H1 (cell line): ENCODE measurements around the gene IQUB. TPM values are rescaled to one million over a fixed set of nuclear protein-coding genes. Genes with fewer than 3 reads are reported as not detected.

Experiments used
- CTCF ChIA-PET: fragments of 300-600 bp; sonication (Branson Sonifier 250); formaldehyde crosslinking; loops from one replicate; lab custom pipeline; 2021; ENCODE audit not compliant: partially characterized antibody; lab: Charles Lee
- POLR2A ChIA-PET: fragments of 300-600 bp; sonication (Branson Sonifier 250); formaldehyde crosslinking; loops from one replicate; lab custom pipeline; 2021; ENCODE audit warnings: inconsistent platforms; ENCODE audit not compliant: partially characterized antibody; lab: Charles Lee
- DNase-seq, 2 experiments: peaks; one replicate each; pipeline versions ENCODE4 v3.0.0 to v3.0.0-alpha.2; 2010 to 2022; ENCODE audit warnings: low spot score in 2 of 2, low read depth in 1 of 2, mixed read lengths in 1 of 2
- FAIRE-seq: peaks from 2 replicates; lab custom pipeline; 2011; peaks lifted over from hg19 to GRCh38; lab: Jason Lieb, UNC
- H2AFZ ChIP-seq: 2 replicates; pipeline ENCODE4 v1.8.1; 2012; ENCODE audit warnings: low read length, inconsistent platforms
- H2AK5ac ChIP-seq: 2 replicates; pipeline ENCODE4 v1.6.1; 2013; ENCODE audit warnings: low read depth, low read length
- H2BK120ac ChIP-seq: replicated peaks from 2 replicates; pipeline ENCODE3; 2013; ENCODE audit warnings: low read depth, low read length, inconsistent platforms
- H2BK12ac ChIP-seq: 2 replicates; pipeline ENCODE4 v1.6.1; 2013; ENCODE audit warnings: low read depth, low read length
- H2BK15ac ChIP-seq: 2 replicates; pipeline ENCODE4 v1.6.1; 2013; ENCODE audit warnings: low read length
- H2BK20ac ChIP-seq: 2 replicates; pipeline ENCODE4 v1.6.1; 2013; ENCODE audit warnings: low read length
- H2BK5ac ChIP-seq: 2 replicates; pipeline ENCODE4 v1.6.1; 2013; ENCODE audit warnings: low read depth, low read length
- H3K14ac ChIP-seq: 2 replicates; pipeline ENCODE4 v1.6.1; 2013; ENCODE audit warnings: inconsistent platforms; ENCODE audit not compliant: insufficient read length
- H3K18ac ChIP-seq: 2 replicates; pipeline ENCODE4 v1.6.1; 2013; ENCODE audit warnings: low read length; ENCODE audit errors: extremely low read depth
- H3K23ac ChIP-seq: 2 replicates; pipeline ENCODE4 v1.6.1; 2013; ENCODE audit warnings: inconsistent platforms; ENCODE audit not compliant: insufficient read length
- H3K23me2 ChIP-seq: 2 replicates; pipeline ENCODE4 v1.6.1; 2013; ENCODE audit warnings: low read depth, low read length
- H3K27ac ChIP-seq: 2 replicates; pipeline ENCODE4 v1.6.1; 2011; ENCODE audit warnings: low read depth, low read length, inconsistent platforms
- H3K27me3 ChIP-seq, 4 experiments: replicated peaks in 1 of 4; 1 replicate in 1 of 4; 2 replicates in 3 of 4; pipeline versions ENCODE4 v1.6.1 to v1.8.1; 2011 to 2013; ENCODE audit warnings: low read length in 3 of 4, mild to moderate bottlenecking in 3 of 4, inconsistent platforms in 2 of 4, mixed read lengths in 2 of 4, moderate library complexity in 1 of 4; ENCODE audit not compliant: control insufficient read depth in 3 of 4, insufficient read depth in 3 of 4; ENCODE audit errors: extremely low read depth in 1 of 4
- H3K36me3 ChIP-seq, 4 experiments: 2 replicates each; pipeline versions ENCODE4 v1.6.1 to v1.8.1; 2011 to 2013; ENCODE audit warnings: mild to moderate bottlenecking in 4 of 4, low read length in 3 of 4, moderate library complexity in 2 of 4, control low read depth in 1 of 4, inconsistent platforms in 1 of 4; ENCODE audit not compliant: insufficient read depth in 4 of 4, control insufficient read depth in 2 of 4
- H3K4ac ChIP-seq: replicated peaks from 2 replicates; pipeline ENCODE3; 2013; ENCODE audit warnings: low read length, low read depth, mixed read lengths, inconsistent platforms; ENCODE audit not compliant: insufficient read length
- H3K4me1 ChIP-seq, 4 experiments: replicated peaks in 1 of 4; 1 replicate in 1 of 4; 2 replicates in 3 of 4; pipeline versions ENCODE4 v1.6.1 to v1.8.1; 2011 to 2013; ENCODE audit warnings: low read length in 3 of 4, inconsistent platforms in 2 of 4, mixed read lengths in 1 of 4; ENCODE audit not compliant: insufficient read depth in 4 of 4, control insufficient read depth in 3 of 4
- H3K4me2 ChIP-seq, 2 experiments: 2 replicates each; pipeline versions ENCODE4 v1.6.1 to v1.8.1; 2011 to 2013; ENCODE audit warnings: low read depth in 2 of 2, low read length in 2 of 2, control low read depth in 1 of 2, inconsistent platforms in 1 of 2, mild to moderate bottlenecking in 1 of 2; ENCODE audit not compliant: insufficient read depth in 1 of 2
- H3K4me3 ChIP-seq, 4 experiments: fragments of 200-600, 300-600 bp in 1 of 4; sonication (generic), shearing (Covaris generic), sonication (Bioruptor Twin) in 1 of 4; 2 replicates each; pipeline versions ENCODE4 v1.5.1 to v1.8.1; 2011 to 2016; ENCODE audit warnings: low read length in 4 of 4, low read depth in 3 of 4, control low read depth in 2 of 4, inconsistent platforms in 2 of 4, mild to moderate bottlenecking in 2 of 4, mixed read lengths in 1 of 4, moderate library complexity in 1 of 4; ENCODE audit not compliant: insufficient read depth in 2 of 4; ENCODE audit errors: extremely low read depth in 1 of 4
- H3K56ac ChIP-seq: replicated peaks from 2 replicates; pipeline ENCODE3; 2013; ENCODE audit warnings: low read depth, mild to moderate bottlenecking, mixed read lengths, low read length, inconsistent platforms; ENCODE audit not compliant: insufficient read length
- H3K79me1 ChIP-seq: 2 replicates; pipeline ENCODE4 v1.6.1; 2013; ENCODE audit warnings: low read depth, low read length, control low read depth
- H3K79me2 ChIP-seq, 2 experiments: 2 replicates each; pipeline versions ENCODE4 v1.6.1 to v1.8.1; 2012 to 2013; ENCODE audit warnings: low read length in 2 of 2, mild to moderate bottlenecking in 2 of 2, inconsistent platforms in 1 of 2; ENCODE audit not compliant: insufficient read depth in 2 of 2, control insufficient read depth in 1 of 2
- H3K9ac ChIP-seq, 4 experiments: replicated peaks in 1 of 4; 1 replicate in 1 of 4; 2 replicates in 3 of 4; pipeline versions ENCODE4 v1.6.1 to v1.8.1; 2011 to 2013; ENCODE audit warnings: low read depth in 3 of 4, low read length in 3 of 4, control low read depth in 2 of 4, mild to moderate bottlenecking in 2 of 4, moderate library complexity in 2 of 4, inconsistent platforms in 1 of 4; ENCODE audit errors: extremely low read depth in 1 of 4
- H3K9me3 ChIP-seq, 2 experiments: 2 replicates each; pipeline versions ENCODE4 v1.6.1 to v1.8.1; 2012 to 2013; ENCODE audit warnings: mild to moderate bottlenecking in 2 of 2, moderate library complexity in 2 of 2, control low read depth in 1 of 2, inconsistent platforms in 1 of 2, low read depth in 1 of 2, low read length in 1 of 2, mixed read lengths in 1 of 2; ENCODE audit not compliant: insufficient read depth in 2 of 2
- H4K20me1 ChIP-seq, 2 experiments: replicated peaks in 1 of 2; 2 replicates each; pipeline versions ENCODE3 to v1.8.1; 2011 to 2013; ENCODE audit warnings: inconsistent platforms in 2 of 2, low read length in 2 of 2, mild to moderate bottlenecking in 1 of 2; ENCODE audit not compliant: insufficient read depth in 2 of 2, control insufficient read depth in 1 of 2
- H4K5ac ChIP-seq: 2 replicates; pipeline ENCODE4 v1.6.1; 2013; ENCODE audit warnings: low read length, low read depth, mixed read lengths, inconsistent platforms; ENCODE audit not compliant: insufficient read length
- H4K8ac ChIP-seq: 2 replicates; pipeline ENCODE4 v1.8.0; 2013; ENCODE audit warnings: mild to moderate bottlenecking, moderate library complexity, low read length, inconsistent platforms; ENCODE audit not compliant: insufficient read depth; ENCODE audit errors: extremely low read depth
- H4K91ac ChIP-seq: replicated peaks from 2 replicates; pipeline ENCODE3; 2013; ENCODE audit warnings: low read length, mixed read lengths, inconsistent platforms; ENCODE audit not compliant: insufficient read length
- CBX5 ChIP-seq: fragments of 300-800, 300-1000 bp; sonication (generic); IDR thresholded peaks from 2 replicates; pipeline ENCODE4 v1.7.1; 2016; ENCODE audit warnings: antibody characterized with exemption, low read length, low read depth
- EGR1 ChIP-seq: IDR thresholded peaks from 2 replicates; pipeline ENCODE4 v1.6.1; 2011; ENCODE audit warnings: low read depth, low read length, borderline replicate concordance
- NANOG ChIP-seq: IDR thresholded peaks from 2 replicates; pipeline ENCODE4 v1.6.1; 2011; ENCODE audit warnings: low read length, low read depth, mild to moderate bottlenecking, inconsistent platforms; ENCODE audit not compliant: insufficient read depth, poor library complexity, severe bottlenecking
- PHF8 ChIP-seq: fragments of 200-600 bp; sonication (generic); conservative IDR thresholded peaks from 2 replicates; pipeline ENCODE4 v1.7.1; 2012; ENCODE audit warnings: low read depth, mild to moderate bottlenecking, inconsistent platforms, low read length, moderate library complexity
- POLR2A ChIP-seq, 2 experiments: IDR thresholded peaks; 1 replicate in 1 of 2; 2 replicates in 1 of 2; pipeline ENCODE4 v1.6.1; 2011; ENCODE audit warnings: low read depth in 2 of 2, low read length in 2 of 2, mild to moderate bottlenecking in 2 of 2; ENCODE audit errors: control extremely low read depth in 1 of 2
- RAD21 ChIP-seq, 2 experiments: IDR thresholded peaks in 1 of 2; conservative IDR thresholded peaks in 1 of 2; 2 replicates each; pipeline ENCODE4 v1.6.1; 2011; ENCODE audit warnings: low read depth in 2 of 2, low read length in 2 of 2, improper control_type of control experiment in 1 of 2, inconsistent platforms in 1 of 2, mild to moderate bottlenecking in 1 of 2, moderate library complexity in 1 of 2
- RXRA ChIP-seq: IDR thresholded peaks from 2 replicates; pipeline ENCODE4 v1.6.1; 2011; ENCODE audit warnings: low read depth, mild to moderate bottlenecking, low read length, moderate library complexity; ENCODE audit not compliant: insufficient read depth
- SIRT6 ChIP-seq: IDR thresholded peaks from one replicate; pipeline ENCODE4 v1.7.1; 2012; ENCODE audit warnings: low read length, inconsistent platforms
- SP1 ChIP-seq: IDR thresholded peaks from 2 replicates; pipeline ENCODE4 v1.6.1; 2011; ENCODE audit warnings: low read depth, low read length
- SP2 ChIP-seq: IDR thresholded peaks from 2 replicates; pipeline ENCODE4 v1.6.1; 2012; ENCODE audit warnings: mild to moderate bottlenecking, low read length, inconsistent platforms
- TBP ChIP-seq: IDR thresholded peaks from 2 replicates; pipeline ENCODE4 v1.6.1; 2011; ENCODE audit warnings: low read depth, low read length, improper control_type of control experiment
- WGBS, 2 experiments: shearing (Covaris generic) in 1 of 2; methylation state at CpG; one replicate each; pipeline versions ENCODE4 v1.1.6 to v1.1.7; 2013 to 2015; ENCODE audit warnings: low lambda C conversion rate in 2 of 2, mixed read lengths in 2 of 2, inconsistent platforms in 1 of 2, low coverage in 1 of 2, missing lambda C conversion rate in 1 of 2; ENCODE audit not compliant: insufficient replicate concordance in 2 of 2, insufficient coverage in 1 of 2, insufficient read length in 1 of 2; ENCODE audit errors: extremely low coverage in 1 of 2, missing lambda C conversion rate in 1 of 2; 5-methylcytosine and 5-hydroxymethylcytosine counted together
- polyA plus RNA-seq, 7 experiments: library from polyadenylated mRNA; depleted of rRNA in 3 of 7; stranded (reverse) in 5 of 7; unstranded in 2 of 7; fragments of >200 nt in 5 of 7; fragments of 200-250 nt in 2 of 7; gene quantifications; 1 replicate in 5 of 7; 2 replicates in 1 of 7; 4 replicates in 1 of 7; pipeline versions ENCODE4 v1.2.1 to v1.2.3, GENCODE V29; 2011 to 2013; ENCODE audit warnings: missing spikeins in 2 of 7, mixed read lengths in 2 of 7
- total RNA-seq: library from RNA; stranded (reverse); fragmentation: NEBNext Ultra II Directional; extraction: Animal tissue kit (Norgen Biotek cat#: 25700); gene quantifications from 2 replicates; pipeline ENCODE4 v1.2.1, GENCODE V29; 2021
- TF ChIP-seq, protein P1 (sequence below): IDR thresholded peaks from 2 replicates; pipeline ENCODE4 v1.6.1; 2011; ENCODE audit warnings: low read length, improper control_type of control experiment

The IQUB gene
- total and polyA plus RNA-seq, 2 of the 8 experiments (the other 6 are each of a cell fraction or from before 2014, with no cell fraction given), result 0.12 to 0.82 TPM

DNA sequence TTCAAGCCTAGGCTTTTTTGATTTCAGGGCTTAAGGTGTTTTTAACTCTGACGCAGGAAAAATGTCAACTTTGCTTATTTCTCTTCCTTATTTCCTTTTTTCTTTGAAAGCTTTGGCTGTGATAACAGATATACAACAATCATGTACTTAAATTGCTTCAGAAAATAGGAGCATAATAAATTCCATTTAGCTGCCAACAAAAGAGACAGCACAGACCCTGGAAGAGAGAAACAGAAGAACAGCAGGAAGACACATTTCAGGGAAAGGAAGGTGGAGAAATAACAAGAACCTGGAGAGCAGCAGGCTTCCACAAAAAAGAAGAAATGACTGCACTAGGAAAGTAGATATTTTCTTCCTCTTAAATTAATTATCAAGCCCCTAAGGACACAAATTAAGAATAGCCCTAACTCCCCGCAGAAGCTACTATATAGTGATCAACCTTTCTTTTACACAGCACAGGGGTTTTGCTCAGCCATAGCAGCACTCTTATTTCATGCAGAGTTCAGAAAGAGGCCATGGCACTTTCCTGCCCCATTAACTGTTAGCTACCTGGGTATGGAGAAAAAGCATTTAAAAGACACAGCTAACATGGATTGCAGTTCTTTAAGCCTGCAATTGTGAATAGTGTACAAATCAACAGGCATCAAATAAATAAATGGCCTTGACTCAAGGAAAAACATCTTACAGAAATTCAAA is 61.5 kb downstream of the IQUB start:
- Histone ChIP-seq H3K23me2 (no peaks in the 10 kb centered on the region), H3K79me2 (no peaks in the 10 kb centered on the region), H3K9ac (no peak overlapping the region), H4K20me1 (no peaks in the 10 kb centered on the region), H3K79me1 (no peaks in the 10 kb centered on the region), H2BK120ac (no peak overlapping the region), H3K9me3 (no peaks in the 10 kb centered on the region), H3K27me3 (no peaks in the 10 kb centered on the region), H2BK15ac (no peak overlapping the region), H3K27ac (no peak overlapping the region), H2BK5ac (no peak overlapping the region), H3K4me3 (no peak overlapping the region), H3K14ac (no peak overlapping the region), H2BK20ac (no peak overlapping the region), H4K5ac (no peak overlapping the region), H3K36me3 (no peaks in the 10 kb centered on the region), H3K18ac (no peak overlapping the region), H3K4ac (no peak overlapping the region), H3K56ac (no peak overlapping the region), H3K4me2 (no peak overlapping the region), H2AFZ (no peak overlapping the region), H3K23ac (no peak overlapping the region), H4K91ac (no peak overlapping the region), H3K4me1 (no peaks in the 10 kb centered on the region), H2AK5ac (no peak overlapping the region), H4K8ac (no peak overlapping the region), H2BK12ac (no peak overlapping the region)
- no peak for FAIRE-seq
- CTCF ChIA-PET, result interaction anchor here (0.8 kb wide), 1 partner anchor 20 kb away, joined by 3 read pairs; no protein-coding TSS in a partner anchor
- WGBS, 2 experiments, result 71% methylated on average over 2 of the region's 2 CpGs; no CpG with 5 or more reads in 1 of the 2 experiments
- no peak for DNase-seq
- POLR2A ChIA-PET, result interaction anchor here (1.1 kb wide), 1 partner anchor 40 kb away, joined by 3 read pairs; no protein-coding TSS in a partner anchor
- TF ChIP-seq NANOG (no peak), PHF8 (no peak), POLR2A (IDR thresholded peaks at IDR 0.05; ENCODE audit: control extremely low read depth in 1 of 2, low read depth in 2 of 2, low read length in 2 of 2) (no peak), EGR1 (no peak), CBX5 (no peak), RAD21 (IDR thresholded peaks at IDR 0.05 in 1 of 2, conservative IDR thresholded peaks at IDR 0.05 in 1 of 2; ENCODE audit: low read depth in 2 of 2, low read length in 2 of 2) (no peak), SIRT6 (no peak), SP1 (no peak), TBP (no peak), RXRA (no peak), SP2 (no peak)
- TF ChIP-seq, protein P1, sequence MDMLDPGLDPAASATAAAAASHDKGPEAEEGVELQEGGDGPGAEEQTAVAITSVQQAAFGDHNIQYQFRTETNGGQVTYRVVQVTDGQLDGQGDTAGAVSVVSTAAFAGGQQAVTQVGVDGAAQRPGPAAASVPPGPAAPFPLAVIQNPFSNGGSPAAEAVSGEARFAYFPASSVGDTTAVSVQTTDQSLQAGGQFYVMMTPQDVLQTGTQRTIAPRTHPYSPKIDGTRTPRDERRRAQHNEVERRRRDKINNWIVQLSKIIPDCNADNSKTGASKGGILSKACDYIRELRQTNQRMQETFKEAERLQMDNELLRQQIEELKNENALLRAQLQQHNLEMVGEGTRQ, result no peak
